HepG2 (cell line): Measurements from ENCODE around the gene PLIN5. TPM values are rescaled to one million over a fixed set of nuclear protein-coding genes. Genes with fewer than 3 reads are reported as not detected.

Experiments
- AGO2 ChIP-seq: fragments of 200-400 bp; formaldehyde crosslinking; optimal IDR thresholded peaks from 2 replicates; pipeline ENCODE3; 2017; ENCODE audit warnings: mild to moderate bottlenecking, low read depth, low read length, moderate library complexity
- CHD2 ChIP-seq: IDR thresholded peaks from 2 replicates; pipeline ENCODE4 v1.6.1; 2011; ENCODE audit warnings: low read depth, low read length, improper control_type of control experiment
- DNMT1 ChIP-seq: sonication (generic); formaldehyde crosslinking; IDR thresholded peaks from 2 replicates; pipeline ENCODE4 v1.5.1; 2020; ENCODE audit warnings: mild to moderate bottlenecking, missing genetic modification reagents
- HDAC6 ChIP-seq: fragments of 200-600 bp; sonication (generic); IDR thresholded peaks from 2 replicates; pipeline ENCODE4 v1.7.0; 2017; ENCODE audit warnings: mild to moderate bottlenecking, antibody characterized with exemption, low read length, low read depth
- KLF13 ChIP-seq: sonication (generic); formaldehyde crosslinking; IDR thresholded peaks from 2 replicates; pipeline ENCODE4 v1.4.0; 2020; ENCODE audit warnings: mild to moderate bottlenecking, missing genetic modification reagents
- MTERF4 ChIP-seq: sonication (generic); formaldehyde crosslinking; IDR thresholded peaks from 2 replicates; pipeline ENCODE4 v1.8.0; 2023; ENCODE audit warnings: mild to moderate bottlenecking, missing genetic modification reagents
- SIN3B ChIP-seq: fragments of 150-350 bp; IDR thresholded peaks from 2 replicates; pipeline ENCODE4 v1.6.1; 2014; ENCODE audit warnings: low read length
- SRY ChIP-seq: sonication (generic); formaldehyde crosslinking; IDR thresholded peaks from 2 replicates; pipeline ENCODE4 v1.8.0; 2022; ENCODE audit warnings: mild to moderate bottlenecking, missing genetic modification reagents
- TMF1 ChIP-seq: sonication (generic); formaldehyde crosslinking; IDR thresholded peaks from 2 replicates; pipeline ENCODE4 v1.8.1; 2022; ENCODE audit warnings: low read depth, missing genetic modification reagents
- WIZ ChIP-seq: sonication (generic); formaldehyde crosslinking; IDR thresholded peaks from 2 replicates; pipeline ENCODE4 v1.5.1; 2020; ENCODE audit warnings: mild to moderate bottlenecking, missing genetic modification reagents
- ZFP91 ChIP-seq: sonication (generic); formaldehyde crosslinking; IDR thresholded peaks from 2 replicates; pipeline ENCODE4 v1.9.0; 2022; ENCODE audit warnings: missing genetic modification reagents, mild to moderate bottlenecking, borderline replicate concordance
- ZMYM2 ChIP-seq: sonication (generic); formaldehyde crosslinking; IDR thresholded peaks from 2 replicates; pipeline ENCODE4 v1.8.0; 2022; ENCODE audit warnings: mild to moderate bottlenecking, missing genetic modification reagents
- ZNF232 ChIP-seq: sonication (generic); formaldehyde crosslinking; IDR thresholded peaks from 2 replicates; pipeline ENCODE4 v1.4.0; 2020; ENCODE audit warnings: missing genetic modification reagents, borderline replicate concordance
- ZNF274 ChIP-seq: sonication (generic); formaldehyde crosslinking; IDR thresholded peaks from 2 replicates; pipeline ENCODE4 v1.5.1; 2020; ENCODE audit warnings: mild to moderate bottlenecking, missing genetic modification reagents
- ZNF530 ChIP-seq: sonication (generic); formaldehyde crosslinking; IDR thresholded peaks from 2 replicates; pipeline ENCODE4 v1.5.0; 2020; ENCODE audit warnings: low read depth, mild to moderate bottlenecking, missing genetic modification reagents
- ZNF558 ChIP-seq: sonication (generic); formaldehyde crosslinking; IDR thresholded peaks from 2 replicates; pipeline ENCODE4 v1.9.0; 2022; ENCODE audit warnings: mild to moderate bottlenecking, missing genetic modification reagents, borderline replicate concordance
- ZNF770 ChIP-seq: sonication (generic); formaldehyde crosslinking; IDR thresholded peaks from 2 replicates; pipeline ENCODE4 v1.5.0; 2020; ENCODE audit warnings: mild to moderate bottlenecking, missing genetic modification reagents
- ZNF784 ChIP-seq: sonication (generic); formaldehyde crosslinking; IDR thresholded peaks from 2 replicates; pipeline ENCODE4 v1.5.1; 2020; ENCODE audit warnings: missing genetic modification reagents, mild to moderate bottlenecking, borderline replicate concordance
- polyA plus RNA-seq, 8 experiments: library from polyadenylated mRNA; depleted of rRNA in 3 of 8; stranded (reverse) in 7 of 8; unstranded in 1 of 8; fragments of >200 nt; fragmentation: Illumina TruSeq in 4 of 8; extraction: Trizol in 4 of 8; gene quantifications; 2 replicates each; pipeline versions ENCODE4 v1.2.1 to v1.2.3, GENCODE V29; 2011 to 2016; ENCODE audit warnings: low read depth in 4 of 8, missing spikeins in 1 of 8, mixed read lengths in 1 of 8; ENCODE audit not compliant: insufficient read depth in 1 of 8
- total RNA-seq, 5 experiments: library from RNA; depleted of rRNA; stranded (reverse); fragments of >200 nt; fragmentation: Illumina TruSeq; extraction: Trizol; gene quantifications; 2 replicates each; pipeline ENCODE4 v1.2.3, GENCODE V29; 2016; ENCODE audit warnings: low read depth in 1 of 5
- TF ChIP-seq, protein P1 (sequence below): IDR thresholded peaks from 2 replicates; pipeline ENCODE4 v1.6.1; 2016; ENCODE audit warnings: missing compliant biosample characterization, missing genetic modification reagents, borderline replicate concordance
- TF ChIP-seq, protein P2 (sequence below): IDR thresholded peaks from 2 replicates; pipeline ENCODE4 v1.6.1; 2012; ENCODE audit warnings: inconsistent platforms

Gene PLIN5
- total and polyA plus RNA-seq, 2 of the 13 experiments (the other 11 are each of a cell fraction or from before 2014, with no cell fraction given) = 1.8 to 4.8 TPM

DNA sequence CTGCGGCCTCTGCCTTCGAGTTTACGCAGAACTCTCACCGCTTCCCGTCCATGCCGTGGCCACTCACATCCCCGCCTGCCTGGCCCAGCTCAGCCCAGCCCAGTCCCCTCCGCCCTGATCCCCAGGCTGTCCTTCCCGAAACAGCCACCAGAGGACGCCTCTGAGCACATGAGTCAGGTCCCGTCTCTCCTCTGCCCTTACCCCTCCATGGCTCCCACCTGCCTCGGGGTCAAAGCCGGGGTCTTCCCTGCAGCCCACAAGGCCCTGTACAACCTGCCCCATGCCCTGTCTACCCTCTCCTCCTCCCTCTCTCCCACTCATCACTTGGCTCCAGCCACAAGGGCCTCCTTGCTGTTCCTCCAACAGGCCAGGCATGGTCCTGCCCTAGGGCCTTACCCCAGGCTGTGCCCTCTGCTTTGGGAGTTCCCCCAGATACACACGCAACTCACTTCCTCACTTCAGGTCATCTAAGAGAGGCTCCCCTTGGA is 32.6 kb upstream of the PLIN5 start (continued):
- TF ChIP-seq, protein P1, sequence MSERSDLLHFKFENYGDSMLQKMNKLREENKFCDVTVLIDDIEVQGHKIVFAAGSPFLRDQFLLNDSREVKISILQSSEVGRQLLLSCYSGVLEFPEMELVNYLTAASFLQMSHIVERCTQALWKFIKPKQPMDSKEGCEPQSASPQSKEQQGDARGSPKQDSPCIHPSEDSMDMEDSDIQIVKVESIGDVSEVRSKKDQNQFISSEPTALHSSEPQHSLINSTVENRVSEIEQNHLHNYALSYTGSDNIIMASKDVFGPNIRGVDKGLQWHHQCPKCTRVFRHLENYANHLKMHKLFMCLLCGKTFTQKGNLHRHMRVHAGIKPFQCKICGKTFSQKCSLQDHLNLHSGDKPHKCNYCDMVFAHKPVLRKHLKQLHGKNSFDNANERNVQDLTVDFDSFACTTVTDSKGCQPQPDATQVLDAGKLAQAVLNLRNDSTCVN (CRISPR knock-in tag) = no peak
- no peak for TF ChIP-seq WIZ
- 0 out of 2 replicates have a peak, but pooled peaks have one; percentile 42 for TF ChIP-seq DNMT1 (CRISPR knock-in tag)
- TF ChIP-seq SIN3B = no peak
- no peak for TF ChIP-seq ZNF784
- TF ChIP-seq ZNF274 (CRISPR knock-in tag) = no peak
- no peak for TF ChIP-seq KLF13
- TF ChIP-seq MTERF4 (CRISPR knock-in tag) = no peak
- peak; percentile 86 for TF ChIP-seq ZMYM2 (CRISPR knock-in tag)
- no peak for TF ChIP-seq HDAC6
- TF ChIP-seq ZNF558 (CRISPR knock-in tag) = no peak
- no peak for TF ChIP-seq TMF1 (CRISPR knock-in tag)
- TF ChIP-seq CHD2 = no peak
- TF ChIP-seq ZNF770 = peak; percentile 20; the same call in 1 of the 2 replicates
- TF ChIP-seq AGO2 = peak; percentile 6
- TF ChIP-seq SRY (CRISPR knock-in tag) = no peak
- TF ChIP-seq, protein P2, sequence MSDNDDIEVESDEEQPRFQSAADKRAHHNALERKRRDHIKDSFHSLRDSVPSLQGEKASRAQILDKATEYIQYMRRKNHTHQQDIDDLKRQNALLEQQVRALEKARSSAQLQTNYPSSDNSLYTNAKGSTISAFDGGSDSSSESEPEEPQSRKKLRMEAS = no peak
- peak; percentile 55; the same call in 1 of the 2 replicates for TF ChIP-seq ZFP91 (CRISPR knock-in tag)
- TF ChIP-seq ZNF530 (CRISPR knock-in tag) = no peak
- no peak for TF ChIP-seq ZNF232 (CRISPR knock-in tag)
